GM19193 (cell line): ENCODE results near the gene DPEP3.

Experiments used
- POLR2A ChIP-seq: IDR thresholded peaks from 4 replicates; pipeline ENCODE4 v1.6.1; 2011; ENCODE audit not compliant: insufficient read depth, insufficient read length; ENCODE audit errors: extremely low read depth

Gene DPEP3, protein sequence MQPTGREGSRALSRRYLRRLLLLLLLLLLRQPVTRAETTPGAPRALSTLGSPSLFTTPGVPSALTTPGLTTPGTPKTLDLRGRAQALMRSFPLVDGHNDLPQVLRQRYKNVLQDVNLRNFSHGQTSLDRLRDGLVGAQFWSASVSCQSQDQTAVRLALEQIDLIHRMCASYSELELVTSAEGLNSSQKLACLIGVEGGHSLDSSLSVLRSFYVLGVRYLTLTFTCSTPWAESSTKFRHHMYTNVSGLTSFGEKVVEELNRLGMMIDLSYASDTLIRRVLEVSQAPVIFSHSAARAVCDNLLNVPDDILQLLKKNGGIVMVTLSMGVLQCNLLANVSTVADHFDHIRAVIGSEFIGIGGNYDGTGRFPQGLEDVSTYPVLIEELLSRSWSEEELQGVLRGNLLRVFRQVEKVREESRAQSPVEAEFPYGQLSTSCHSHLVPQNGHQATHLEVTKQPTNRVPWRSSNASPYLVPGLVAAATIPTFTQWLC

DNA sequence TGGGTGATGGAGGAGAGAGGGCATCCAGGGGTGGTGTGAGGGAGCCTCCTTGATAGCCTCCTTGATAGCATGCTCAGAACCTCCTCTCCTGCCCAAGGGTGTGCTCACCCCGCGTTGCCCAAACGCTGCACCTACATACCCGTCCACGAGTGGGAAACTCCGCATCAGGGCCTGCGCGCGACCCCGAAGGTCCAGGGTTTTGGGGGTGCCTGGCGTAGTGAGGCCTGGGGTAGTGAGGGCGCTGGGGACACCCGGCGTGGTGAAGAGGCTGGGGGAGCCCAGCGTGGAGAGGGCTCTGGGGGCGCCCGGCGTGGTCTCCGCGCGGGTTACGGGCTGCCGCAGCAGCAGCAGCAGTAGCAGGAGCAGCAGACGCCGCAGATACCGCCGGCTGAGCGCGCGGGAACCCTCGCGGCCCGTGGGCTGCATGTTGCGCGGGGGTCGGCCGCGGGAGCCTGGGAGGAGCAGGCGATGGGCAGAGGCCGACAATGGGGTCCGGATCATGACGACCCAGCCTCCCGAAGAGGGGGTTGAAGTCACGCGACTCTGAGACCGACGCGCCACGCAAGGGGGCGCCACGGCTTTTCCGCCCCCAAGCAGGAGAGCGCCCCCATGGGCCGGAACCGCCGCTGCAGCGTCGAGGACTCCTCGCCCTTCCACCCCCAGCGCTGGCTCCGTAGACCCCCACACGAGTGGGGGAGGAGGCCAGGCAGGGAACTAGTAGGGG is at the start of gene DPEP3:
Gene DPEP3 (minus strand): TSS at position 545 of the 724 bp plus-strand sequence. CDS start 119 bp downstream, at position 426.
- TF ChIP-seq POLR2A = no peak

DNA sequence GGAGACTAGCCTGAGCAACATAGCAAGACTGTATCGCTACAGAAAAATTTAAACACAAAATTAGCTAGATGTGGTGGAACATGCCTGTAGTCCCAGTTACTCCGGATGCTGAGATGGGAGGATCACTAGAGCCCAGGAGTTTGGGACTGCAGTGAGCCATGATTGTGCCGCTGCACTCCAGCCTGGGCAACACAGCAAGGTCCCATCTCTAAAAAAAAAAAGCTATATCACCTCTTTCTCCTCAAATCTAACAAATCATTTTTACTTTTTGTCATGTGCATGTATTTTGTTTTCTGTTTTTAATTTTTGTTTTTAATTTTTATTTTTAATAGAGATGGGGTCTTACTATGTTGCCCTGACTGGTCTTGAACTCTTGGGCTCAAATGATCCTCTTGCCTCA is 48.7 kb upstream of the DPEP3 start:
- TF ChIP-seq POLR2A = no peak

DNA sequence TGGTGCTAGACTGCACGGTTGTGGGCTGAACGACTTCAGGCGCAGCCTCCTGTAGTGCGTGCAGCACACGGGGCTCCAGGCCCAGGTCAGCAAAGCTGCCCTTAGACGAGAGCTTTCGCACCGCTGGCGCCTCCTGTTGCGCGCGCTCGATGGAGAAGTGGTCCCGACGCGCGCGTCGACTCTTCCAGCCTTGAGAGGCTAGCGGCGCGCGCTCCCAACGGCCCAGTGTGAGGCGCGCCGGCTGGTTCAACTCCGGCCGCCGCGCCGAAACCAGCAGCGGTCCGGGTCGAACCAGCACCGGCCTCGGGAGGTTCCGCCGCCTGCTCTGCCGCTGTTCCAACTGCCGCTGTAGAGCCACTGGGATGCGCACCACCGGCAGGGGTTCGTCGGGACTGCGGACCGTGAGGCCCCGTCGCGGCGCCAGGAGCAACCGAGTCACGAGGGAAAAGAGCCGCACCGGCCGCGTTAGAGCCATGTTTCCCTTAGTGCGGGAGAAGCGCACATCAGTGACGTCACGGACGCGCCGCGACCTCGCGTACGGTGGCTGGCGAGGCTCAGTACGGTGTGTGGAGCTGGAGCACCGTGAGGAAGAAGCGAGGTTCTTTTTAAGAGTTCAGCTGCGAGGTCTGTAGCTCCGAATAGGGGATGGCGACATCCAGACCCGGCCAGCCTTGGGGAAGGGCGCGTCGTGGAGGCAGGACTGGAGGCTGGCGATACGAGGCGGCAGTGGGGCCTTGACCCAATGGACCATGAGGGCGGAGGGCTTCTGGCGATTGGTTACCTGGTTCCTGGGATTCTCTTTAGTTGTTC is 42.6 kb upstream of the DPEP3 start, which contains the start of the genes DDX28 and DUS2:
Gene DDX28 (minus strand): TSS at position 505 of the 810 bp plus-strand sequence. CDS start 30 bp downstream, at position 475.
Gene DUS2 (plus strand): TSS at position 557 of the 810 bp plus-strand sequence. CDS start 14,740 bp downstream, outside the sequence.
- peak; percentile 88 for TF ChIP-seq POLR2A

DNA sequence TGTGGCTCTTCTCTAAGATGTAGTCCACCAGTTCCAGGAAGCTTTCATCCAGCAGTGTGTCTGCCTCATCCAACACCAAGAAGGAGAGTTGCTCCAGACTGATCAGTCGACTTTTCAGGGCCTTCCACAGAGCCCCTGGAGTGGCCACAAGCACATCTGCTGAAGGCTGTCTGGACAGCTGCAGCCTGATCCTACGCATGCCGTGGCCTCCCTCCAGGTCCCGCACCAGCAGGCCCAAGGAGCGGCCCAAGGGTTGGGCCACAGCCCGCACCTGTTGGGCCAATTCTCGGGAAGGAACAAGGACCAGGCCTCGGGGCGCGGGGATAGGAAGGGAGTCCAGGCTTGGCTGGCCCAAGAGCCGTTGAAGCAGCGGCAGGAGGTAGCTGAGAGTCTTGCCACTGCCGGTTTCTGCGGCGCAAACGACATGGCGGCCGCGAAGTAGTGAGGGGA is 42.0 kb upstream of the DPEP3 start:
- no peak for TF ChIP-seq POLR2A

DNA sequence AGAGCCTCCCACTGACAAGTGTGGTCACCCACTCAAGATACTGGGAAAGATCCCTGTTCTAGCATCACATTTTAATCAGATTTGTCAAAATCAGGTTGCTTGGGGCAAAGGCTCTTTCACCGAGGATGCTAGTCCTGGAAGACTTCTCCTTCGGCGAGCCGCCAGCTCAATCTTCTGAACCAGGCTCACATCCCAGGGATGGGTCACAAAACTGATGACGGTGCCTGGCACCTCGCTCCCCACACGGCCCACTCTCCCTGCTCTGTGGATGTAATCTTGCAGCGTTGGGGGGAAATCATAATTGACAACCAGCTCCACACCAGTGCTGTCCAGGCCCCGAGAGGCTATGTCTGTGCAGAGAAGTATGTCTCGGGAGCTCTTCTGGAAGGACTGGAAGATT is 41.2 kb upstream of the DPEP3 start:
- no peak for TF ChIP-seq POLR2A

DNA sequence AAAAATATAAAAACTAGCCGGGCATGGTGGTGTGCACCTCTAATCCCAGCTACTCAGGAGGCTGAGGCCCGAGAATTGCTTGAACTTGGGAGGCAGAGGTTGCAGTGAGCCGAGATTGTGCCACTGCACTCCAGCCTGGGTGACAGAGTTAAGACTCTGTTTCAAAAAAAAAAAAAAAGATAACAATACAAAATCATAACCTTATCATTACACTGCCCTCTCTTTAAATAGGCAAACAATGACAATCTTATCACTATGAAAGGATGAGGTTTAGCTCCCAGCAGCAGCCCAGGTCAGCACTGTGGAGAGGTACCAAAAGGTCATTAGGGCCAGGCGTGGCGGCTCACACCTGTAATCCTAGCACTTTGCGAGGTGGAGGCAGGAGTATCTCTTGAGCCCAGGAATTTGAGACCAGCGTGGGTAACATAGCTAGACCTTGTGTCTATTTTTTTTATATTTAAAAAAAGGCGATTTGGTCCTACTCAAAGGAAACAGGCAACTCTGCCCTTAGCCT is 38.9 kb upstream of the DPEP3 start:
- TF ChIP-seq POLR2A = no peak

DNA sequence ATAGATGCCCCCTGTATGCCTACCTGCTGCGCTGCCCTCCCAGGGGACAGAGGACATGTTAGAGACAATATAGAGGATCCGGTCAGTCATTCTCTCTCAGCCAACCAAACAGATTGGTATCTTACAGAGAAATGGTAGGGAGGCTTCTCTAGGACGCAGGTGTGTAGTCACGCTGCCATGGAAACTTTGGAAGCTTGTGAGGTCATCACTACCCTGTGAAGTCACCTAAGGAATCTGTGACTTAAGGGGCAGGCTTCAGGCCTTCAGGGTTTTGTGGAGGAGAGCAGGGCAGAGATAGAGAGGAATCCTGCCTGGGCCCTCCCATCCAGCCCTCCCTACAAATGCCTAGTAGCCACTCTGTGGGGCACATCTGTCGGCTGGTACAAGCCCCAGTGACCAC is 35.4 kb upstream of the DPEP3 start, which contains the start of gene DPEP2NB:
Gene DPEP2NB (minus strand): TSS at position 231 of the 400 bp plus-strand sequence. CDS start 141 bp downstream, at position 90.
- no peak for TF ChIP-seq POLR2A

DNA sequence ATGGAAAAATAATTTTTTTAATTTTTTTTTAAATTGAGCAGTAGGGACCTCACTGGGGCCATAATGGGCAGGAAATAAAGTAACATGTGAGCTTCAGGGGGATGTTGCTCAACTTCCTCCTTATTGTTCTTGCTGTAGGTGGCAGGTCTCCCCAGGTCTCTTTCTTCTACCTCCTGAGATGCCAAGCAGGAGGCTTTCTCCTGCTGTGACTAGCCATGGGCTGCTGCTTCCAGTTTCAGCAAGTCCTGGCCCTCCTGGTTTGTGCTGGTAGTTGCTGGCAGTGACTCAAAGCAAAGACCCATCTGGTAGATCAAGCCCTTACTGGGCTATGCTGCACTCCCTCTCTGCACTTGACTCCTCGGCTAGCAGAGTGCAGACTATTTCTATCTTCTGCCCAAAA is 33.1 kb upstream of the DPEP3 start:
- no peak for TF ChIP-seq POLR2A

DNA sequence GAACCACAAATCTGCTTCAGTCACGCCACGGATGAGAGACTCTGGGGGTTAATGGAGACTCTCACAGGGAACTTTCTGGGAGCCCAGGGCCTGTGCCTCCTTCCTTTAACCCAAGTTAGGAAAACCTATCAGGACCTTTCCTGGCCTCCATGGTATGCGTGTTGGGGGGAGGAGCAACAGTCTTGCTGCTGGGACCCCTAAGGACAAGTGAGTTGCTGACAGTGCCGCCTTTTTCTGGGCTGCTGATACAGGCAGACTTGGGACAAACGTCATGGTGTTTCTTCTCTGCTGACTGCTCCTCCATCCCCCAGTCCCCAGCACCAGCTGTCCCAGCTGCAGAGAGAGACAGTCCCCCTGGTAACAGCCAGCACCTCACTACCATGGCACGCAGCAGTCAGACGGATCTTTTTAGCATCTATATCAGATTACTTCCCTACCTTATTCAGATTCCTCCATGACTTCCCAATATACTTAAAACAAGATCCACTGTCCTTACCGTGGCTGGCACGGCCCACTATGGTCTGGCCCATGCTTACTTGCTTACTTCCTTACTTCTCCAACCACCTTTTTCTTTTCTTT is 28.9 kb upstream of the DPEP3 start:
- no peak for TF ChIP-seq POLR2A

DNA sequence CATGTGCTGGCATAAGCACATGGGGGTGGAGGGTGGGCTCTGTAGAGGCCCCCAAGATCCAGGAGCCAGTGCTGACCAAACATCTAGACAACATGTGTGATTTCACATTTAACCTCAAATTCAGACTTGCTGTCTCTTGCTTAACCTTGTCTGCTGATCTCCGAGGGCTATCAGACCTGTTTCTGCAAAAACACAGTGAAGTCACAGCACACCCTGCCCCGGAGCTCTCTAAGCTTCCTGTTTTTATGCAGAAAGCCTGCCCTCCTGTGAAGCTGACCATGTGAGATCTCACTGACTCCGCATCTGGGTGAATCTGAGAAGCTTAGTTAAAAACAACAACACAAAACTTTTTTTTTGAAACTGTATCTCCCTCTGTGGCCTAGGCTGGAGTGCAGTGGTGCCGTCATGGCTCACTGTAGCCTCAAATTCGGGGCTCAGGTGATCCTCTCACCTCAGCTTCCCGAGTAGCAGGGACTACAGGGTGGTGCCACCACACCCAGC is 25.5 kb upstream of the DPEP3 start:
- no peak for TF ChIP-seq POLR2A

DNA sequence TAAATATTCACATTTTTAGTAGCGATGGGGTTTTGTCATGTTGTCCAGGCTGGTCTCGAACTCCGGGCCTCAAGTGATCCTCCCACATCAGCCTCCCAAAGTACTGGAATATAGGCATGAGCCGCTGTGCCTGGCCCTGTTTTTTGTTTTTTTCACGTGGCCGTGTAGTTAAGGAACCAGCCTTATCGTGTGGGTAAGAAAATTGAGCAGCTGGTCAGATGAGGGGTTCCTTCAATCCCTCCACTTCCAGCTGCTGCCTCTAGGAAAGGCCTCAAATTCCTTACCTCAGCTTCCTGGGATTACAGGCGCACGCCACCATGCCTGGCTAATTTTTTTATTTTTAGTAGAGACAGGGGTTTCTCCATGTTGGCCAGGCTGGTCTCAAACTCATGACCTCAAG is 24.9 kb upstream of the DPEP3 start:
- TF ChIP-seq POLR2A = no peak

DNA sequence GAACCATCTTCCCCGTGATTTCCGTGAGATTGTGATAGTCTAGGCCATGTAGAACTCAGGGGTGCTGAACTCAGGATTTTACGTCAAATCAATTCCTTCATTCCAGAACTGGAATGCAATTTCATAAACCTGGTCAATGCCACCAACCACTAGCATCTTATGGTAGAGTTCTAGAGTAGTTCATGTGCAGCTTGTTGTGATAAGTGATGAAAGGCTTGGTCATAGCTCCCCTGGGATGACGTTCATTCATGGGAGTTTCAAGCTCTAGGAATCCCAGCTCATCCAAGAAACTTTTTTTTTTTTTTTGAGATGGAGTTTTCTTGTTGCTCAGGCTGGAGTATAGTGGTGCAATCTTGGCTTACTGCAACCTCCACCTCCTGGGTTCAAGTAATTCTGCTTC is 22.7 kb upstream of the DPEP3 start:
- no peak for TF ChIP-seq POLR2A

DNA sequence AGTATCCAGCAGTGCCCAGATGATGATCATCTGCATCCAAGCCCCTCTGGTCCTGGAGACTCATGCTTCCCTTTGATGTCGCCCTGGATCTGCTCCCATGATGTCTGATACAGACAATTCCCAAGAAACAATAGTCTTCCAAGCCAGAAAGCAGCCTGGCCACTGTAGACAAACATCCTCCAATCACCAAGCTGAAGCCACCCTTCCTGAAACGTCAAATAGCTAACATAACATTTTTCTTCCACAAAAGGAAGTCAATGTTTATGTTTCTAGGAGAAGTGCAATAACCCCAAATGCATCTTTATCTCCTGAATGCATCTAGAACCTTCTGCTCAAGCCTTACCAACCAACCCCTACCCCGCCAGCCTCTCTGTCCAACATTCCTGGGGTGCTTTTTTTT is 20.2 kb upstream of the DPEP3 start:
- TF ChIP-seq POLR2A = no peak

DNA sequence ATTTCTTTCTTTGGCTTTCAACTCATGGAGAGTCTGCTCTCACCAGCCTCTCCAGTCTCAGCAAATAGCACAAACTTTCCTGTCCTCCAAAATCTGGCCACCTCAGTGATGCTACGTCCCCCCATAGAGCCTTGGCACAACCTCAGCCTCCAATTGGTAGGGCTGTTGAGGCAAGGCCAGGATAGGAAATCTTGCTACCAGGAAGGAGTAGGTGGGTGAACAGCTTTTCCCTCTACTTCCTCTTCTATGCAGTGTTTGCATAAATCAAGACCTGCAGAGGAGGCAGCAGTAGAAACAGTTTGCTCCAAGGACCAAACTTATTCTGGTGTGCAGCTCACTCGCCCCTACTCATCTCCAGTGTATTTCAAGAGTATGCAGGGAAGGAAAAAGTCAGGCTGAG is 19.7 kb upstream of the DPEP3 start:
- TF ChIP-seq POLR2A = no peak
